ENCODE measurements around the gene SLC25A5. TPM values are rescaled to one million over a fixed set of nuclear protein-coding genes. Genes with fewer than 3 reads are reported as not detected.

The SLC25A5 gene
- total and polyA plus RNA-seq, 8 donors, result 108 to 907 (median 299) TPM

DNA sequence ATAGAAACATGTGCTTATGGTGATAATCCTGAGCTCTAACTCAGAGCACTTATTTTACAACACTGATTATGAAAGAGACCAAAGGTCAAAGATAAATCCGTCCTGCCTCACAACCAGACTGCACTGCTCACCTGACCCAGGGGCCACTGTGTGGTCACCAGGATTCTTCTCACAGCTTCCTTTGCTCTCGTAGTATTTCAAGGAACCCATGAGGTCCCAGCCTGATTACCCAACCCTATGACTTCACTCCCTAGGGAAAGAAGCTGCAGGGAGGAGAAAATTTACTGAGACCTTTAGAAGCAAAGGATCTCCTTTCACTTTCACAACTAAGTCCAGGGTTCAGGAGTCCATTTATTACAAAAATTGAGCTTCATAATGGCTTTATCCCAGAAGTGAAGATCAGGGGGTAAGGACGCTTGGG is 9.6 kb downstream of the SLC25A5 start:
- Histone ChIP-seq H3K9me3 (no peaks in the 10 kb centered on the region), H3K4me1 (peaks cover 6 to 14% (median 11%) of the 10 kb centered on the region in 4 donors), H3K27ac (peak overlapping the region; percentile 43 to 54 (median 50)), H3K27me3 (no peaks in the 10 kb centered on the region), H3K4me3 (no peak overlapping the region), H3K36me3 (no peaks in the 10 kb centered on the region)
- intact Hi-C loops (cut with DNase I; ENCODE audit: low total_unique reads), result no loop called here
- DNase-seq, result peak; percentile 42 to 81
- TF ChIP-seq, protein P1, sequence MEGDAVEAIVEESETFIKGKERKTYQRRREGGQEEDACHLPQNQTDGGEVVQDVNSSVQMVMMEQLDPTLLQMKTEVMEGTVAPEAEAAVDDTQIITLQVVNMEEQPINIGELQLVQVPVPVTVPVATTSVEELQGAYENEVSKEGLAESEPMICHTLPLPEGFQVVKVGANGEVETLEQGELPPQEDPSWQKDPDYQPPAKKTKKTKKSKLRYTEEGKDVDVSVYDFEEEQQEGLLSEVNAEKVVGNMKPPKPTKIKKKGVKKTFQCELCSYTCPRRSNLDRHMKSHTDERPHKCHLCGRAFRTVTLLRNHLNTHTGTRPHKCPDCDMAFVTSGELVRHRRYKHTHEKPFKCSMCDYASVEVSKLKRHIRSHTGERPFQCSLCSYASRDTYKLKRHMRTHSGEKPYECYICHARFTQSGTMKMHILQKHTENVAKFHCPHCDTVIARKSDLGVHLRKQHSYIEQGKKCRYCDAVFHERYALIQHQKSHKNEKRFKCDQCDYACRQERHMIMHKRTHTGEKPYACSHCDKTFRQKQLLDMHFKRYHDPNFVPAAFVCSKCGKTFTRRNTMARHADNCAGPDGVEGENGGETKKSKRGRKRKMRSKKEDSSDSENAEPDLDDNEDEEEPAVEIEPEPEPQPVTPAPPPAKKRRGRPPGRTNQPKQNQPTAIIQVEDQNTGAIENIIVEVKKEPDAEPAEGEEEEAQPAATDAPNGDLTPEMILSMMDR (IDR thresholded peaks at IDR 0.05), result no peak
- peak in 1 of 3 donors; percentile 25 for TF ChIP-seq POLR2AphosphoS5 (IDR thresholded peaks at IDR 0.05)
- whole genome bisulfite sequencing, 5 donors, result 15 to 33% (median 27%) methylated on average over 3 of the region's 3 CpGs

DNA sequence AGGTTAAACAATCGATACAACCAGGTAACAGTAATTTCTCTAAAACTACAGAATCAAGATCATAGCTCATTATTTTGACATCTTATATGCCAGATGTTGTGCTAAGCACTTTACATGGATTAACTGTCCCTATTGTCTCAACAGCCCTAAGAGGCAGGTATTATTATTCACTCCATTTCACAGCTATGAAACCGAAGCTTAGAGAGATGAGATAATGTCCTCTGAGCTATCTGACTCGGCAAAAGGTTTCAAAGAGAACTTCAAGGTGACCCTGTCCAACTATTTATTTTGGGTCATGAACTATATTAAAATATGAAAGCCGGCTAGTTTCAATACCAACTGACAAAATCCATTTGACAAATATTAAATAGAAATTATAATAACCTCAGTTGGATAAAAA is 10.3 kb downstream of the SLC25A5 start:
- no peak overlapping the region for H3K4me3 ChIP-seq
- H3K4me1 ChIP-seq, result peaks cover 6 to 15% (median 12%) of the 10 kb centered on the region in 4 donors
- intact Hi-C loops (cut with DNase I; ENCODE audit: low total_unique reads), result no loop called here
- no peaks in the 10 kb centered on the region for H3K27me3 ChIP-seq
- DNase-seq, result no peak
- TF ChIP-seq POLR2AphosphoS5 (IDR thresholded peaks at IDR 0.05) (no peak), EP300 (IDR thresholded peaks at IDR 0.05) (no peak), POLR2A (IDR thresholded peaks at IDR 0.05) (no peak)
- TF ChIP-seq, protein P1 (IDR thresholded peaks at IDR 0.05), result no peak
- peak overlapping the region in 2 of 5 donors; percentile 49 to 54 for H3K27ac ChIP-seq
- 63 to 81% (median 70%) methylated on average over 4 of the region's 4 CpGs for WGBS, 5 donors
- H3K36me3 ChIP-seq, result no peaks in the 10 kb centered on the region
- no peaks in the 10 kb centered on the region for H3K9me3 ChIP-seq

DNA sequence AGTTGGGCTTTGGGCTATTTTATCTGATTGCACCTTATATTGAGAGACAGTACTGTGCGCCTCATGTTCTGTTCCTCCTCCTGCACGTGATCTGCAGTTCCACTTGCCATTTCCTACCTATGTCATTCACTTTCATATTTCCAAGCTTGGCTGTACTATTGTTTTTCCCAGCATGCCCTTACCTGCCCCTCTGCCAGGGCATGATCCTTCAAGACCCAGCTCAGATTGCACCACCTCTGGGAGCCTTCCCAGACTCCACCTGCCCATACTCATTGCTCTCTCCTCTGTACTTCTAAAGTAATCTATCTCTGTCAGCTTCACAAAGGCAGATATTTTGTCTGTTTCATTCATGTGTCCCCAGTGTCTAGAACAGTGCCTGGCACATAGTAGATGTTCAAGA is 11.6 kb downstream of the SLC25A5 start:
- H3K4me1 ChIP-seq, result peaks cover 6 to 15% (median 12%) of the 10 kb centered on the region in 4 donors
- DNase-seq, result no peak
- no peaks in the 10 kb centered on the region for H3K36me3 ChIP-seq
- no peak for TF ChIP-seq POLR2AphosphoS5 (IDR thresholded peaks at IDR 0.05)
- TF ChIP-seq POLR2A (IDR thresholded peaks at IDR 0.05), result no peak
- TF ChIP-seq, protein P1 (IDR thresholded peaks at IDR 0.05), result no peak
- no peak for TF ChIP-seq EP300 (IDR thresholded peaks at IDR 0.05)
- WGBS, 5 donors, result 70 to 90% (median 81%) methylated on average over 2 of the region's 2 CpGs
- H3K4me3 ChIP-seq, result no peak overlapping the region
- H3K27me3 ChIP-seq, result no peaks in the 10 kb centered on the region
- no peaks in the 10 kb centered on the region for H3K9me3 ChIP-seq
- H3K27ac ChIP-seq, result no peak overlapping the region
- intact Hi-C loops (cut with DNase I; ENCODE audit: low total_unique reads), result no loop called here

DNA sequence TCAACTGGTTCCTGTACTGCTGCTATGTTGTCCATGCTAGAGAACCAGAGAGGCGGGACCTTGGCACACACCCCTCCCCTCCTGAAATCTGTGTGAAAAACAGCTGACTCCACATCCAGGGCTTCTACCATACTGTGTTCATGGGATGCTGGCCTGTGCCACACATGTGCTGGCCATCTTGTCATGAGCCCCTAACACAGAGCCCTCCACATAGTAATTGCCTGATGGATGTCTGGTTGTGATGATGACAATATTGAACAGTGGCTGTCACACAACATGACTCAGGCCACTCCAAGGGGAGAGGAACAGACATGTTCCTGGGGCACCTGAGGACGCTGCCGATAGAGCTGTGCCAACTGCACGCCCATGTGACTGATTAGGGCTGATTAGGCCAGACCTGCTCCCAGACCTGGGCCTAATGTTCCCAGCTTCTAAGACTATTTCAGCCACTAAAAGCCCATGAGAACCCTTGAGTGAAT is 13.1 kb downstream of the SLC25A5 start:
- peak overlapping the region; percentile 73 to 78 (median 76) for H3K27ac ChIP-seq

DNA sequence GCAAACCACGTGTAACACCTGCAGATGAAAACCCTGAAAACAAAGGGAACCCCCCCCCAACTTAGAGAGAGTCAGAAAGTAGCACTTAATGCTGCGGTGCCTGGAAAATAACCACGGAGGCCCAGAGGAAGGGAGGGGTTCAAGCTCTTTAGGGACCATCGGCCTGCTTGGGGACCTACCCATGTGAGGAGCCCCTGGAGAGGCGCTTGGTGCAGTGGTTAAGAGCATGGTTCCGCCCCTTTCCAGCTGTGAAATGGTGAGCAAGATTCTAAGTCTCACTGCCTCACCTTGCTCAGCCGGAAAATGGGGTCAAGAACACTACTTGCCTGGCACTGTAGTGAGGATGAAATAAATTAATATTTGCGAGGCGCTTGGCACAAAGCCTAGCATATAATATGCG is 13.8 kb downstream of the SLC25A5 start:
- WGBS, 5 donors, result 40 to 60% (median 55%) methylated on average over 10 of the region's 10 CpGs
- no peak for TF ChIP-seq EP300 (IDR thresholded peaks at IDR 0.05)
- TF ChIP-seq POLR2A (IDR thresholded peaks at IDR 0.05), result no peak
- TF ChIP-seq POLR2AphosphoS5 (IDR thresholded peaks at IDR 0.05), result no peak
- TF ChIP-seq, protein P1 (IDR thresholded peaks at IDR 0.05), result no peak
- Histone ChIP-seq H3K9me3 (no peaks in the 10 kb centered on the region), H3K27me3 (no peaks in the 10 kb centered on the region), H3K4me1 (peaks cover 6 to 15% (median 11%) of the 10 kb centered on the region in 4 donors), H3K27ac (peak overlapping the region; percentile 73 to 78 (median 76)), H3K36me3 (no peaks in the 10 kb centered on the region), H3K4me3 (peak overlapping the region; percentile 28 to 38 (median 34))
- no peak for DNase-seq
- intact Hi-C loops (cut with DNase I; ENCODE audit: low total_unique reads), result no loop called here

More for the DNA sequence above, 13.1 kb downstream of the SLC25A5 start:
- peak; percentile 55 to 84 for DNase-seq
- no peaks in the 10 kb centered on the region for H3K9me3 ChIP-seq
- H3K4me1 ChIP-seq, result peaks cover 6 to 15% (median 11%) of the 10 kb centered on the region in 4 donors
- H3K27me3 ChIP-seq, result no peaks in the 10 kb centered on the region
- TF ChIP-seq EP300 (IDR thresholded peaks at IDR 0.05), result no peak
- TF ChIP-seq POLR2AphosphoS5 (IDR thresholded peaks at IDR 0.05), result peak in 2 of 3 donors; percentile 20 to 54
- WGBS, 5 donors, result 33 to 80% (median 50%) methylated on average over 1 to 4 of the region's 4 CpGs
- intact Hi-C loops (cut with DNase I; ENCODE audit: low total_unique reads), result no loop called here
- H3K36me3 ChIP-seq, result no peaks in the 10 kb centered on the region
- H3K4me3 ChIP-seq, result no peak overlapping the region
